ENCODE results near the gene SDR42E1. TPM values are rescaled to one million over a fixed set of nuclear protein-coding genes. Genes with fewer than 3 reads are reported as not detected.

Gene SDR42E1
- total and polyA plus RNA-seq, 2 of the 8 experiments (the other 6 are each of a cell fraction or from before 2014, with no cell fraction given) = 0.03 TPM; not detected in 1

GRCh38 chr16:82042144-82042543, 30.9 kb upstream of the SDR42E1 start:
- Histone ChIP-seq H3K18ac (ENCODE audit: extremely low read depth, low read length) (no peak overlapping the region), H2AFZ (ENCODE audit: low read length) (no peak overlapping the region), H3K9ac (replicated peaks in 1 of 4; ENCODE audit: extremely low read depth in 1 of 4, low read depth in 3 of 4, low read length in 3 of 4) (no peak overlapping the region), H4K8ac (ENCODE audit: extremely low read depth, insufficient read depth, low read length) (no peak overlapping the region), H2BK5ac (ENCODE audit: low read depth, low read length) (no peak overlapping the region), H2BK20ac (ENCODE audit: low read length) (no peak overlapping the region), H2BK120ac (replicated peaks; ENCODE audit: low read depth, low read length) (no peak overlapping the region), H3K4me2 (ENCODE audit: insufficient read depth in 1 of 2, low read depth in 2 of 2, low read length in 2 of 2) (no peak overlapping the region), H4K91ac (replicated peaks; ENCODE audit: insufficient read length, low read length) (no peak overlapping the region), H3K23ac (ENCODE audit: insufficient read length) (no peak overlapping the region), H3K79me2 (ENCODE audit: control insufficient read depth in 1 of 2, insufficient read depth in 2 of 2, low read length in 2 of 2) (no peaks in the 10 kb centered on the region), H3K36me3 (ENCODE audit: control insufficient read depth in 2 of 4, insufficient read depth in 4 of 4, low read length in 3 of 4) (no peaks in the 10 kb centered on the region), H3K27me3 (replicated peaks in 1 of 4; ENCODE audit: control insufficient read depth in 3 of 4, extremely low read depth in 1 of 4, insufficient read depth in 3 of 4, low read length in 3 of 4) (no peaks in the 10 kb centered on the region), H3K56ac (replicated peaks; ENCODE audit: insufficient read length, low read depth, low read length) (no peak overlapping the region), H2BK15ac (ENCODE audit: low read length) (no peak overlapping the region), H3K23me2 (ENCODE audit: low read depth, low read length) (no peaks in the 10 kb centered on the region; the same call in 1 of the 2 replicates), H2AK5ac (ENCODE audit: low read depth, low read length) (no peak overlapping the region), H4K20me1 (replicated peaks in 1 of 2; ENCODE audit: control insufficient read depth in 1 of 2, insufficient read depth in 2 of 2, low read length in 2 of 2) (no peaks in the 10 kb centered on the region), H3K4me1 (replicated peaks in 1 of 4; ENCODE audit: control insufficient read depth in 3 of 4, insufficient read depth in 4 of 4, low read length in 3 of 4) (no peaks in the 10 kb centered on the region), H3K9me3 (ENCODE audit: insufficient read depth in 2 of 2, low read depth in 1 of 2, low read length in 1 of 2) (no peaks in the 10 kb centered on the region), H3K14ac (ENCODE audit: insufficient read length) (no peak overlapping the region), H2BK12ac (ENCODE audit: low read depth, low read length) (no peak overlapping the region), H3K4me3 (ENCODE audit: extremely low read depth in 1 of 4, insufficient read depth in 2 of 4, low read depth in 3 of 4, low read length in 4 of 4) (no peak overlapping the region), H3K4ac (replicated peaks; ENCODE audit: insufficient read length, low read depth, low read length) (no peak overlapping the region), H3K27ac (ENCODE audit: low read depth, low read length) (no peak overlapping the region), H4K5ac (ENCODE audit: insufficient read length, low read depth, low read length) (no peak overlapping the region), H3K79me1 (ENCODE audit: low read depth, low read length) (no peaks in the 10 kb centered on the region)
- FAIRE-seq (no peak), DNase-seq (ENCODE audit: low read depth in 1 of 2, low spot score in 2 of 2) (no peak)
- WGBS, 2 experiments (ENCODE audit: extremely low coverage in 1 of 2, insufficient coverage in 1 of 2, insufficient read length in 1 of 2, insufficient replicate concordance in 2 of 2, low coverage in 1 of 2, low lambda C conversion rate in 2 of 2, missing lambda C conversion rate in 1 of 2) = 91% methylated on average over 8 of the region's 8 CpGs; no CpG with 5 or more reads in 1 of the 2 experiments
- POLR2A ChIA-PET (ENCODE audit: partially characterized antibody) = no interaction called here
- CTCF ChIA-PET (ENCODE audit: partially characterized antibody) = interaction anchor here (0.6 to 1.0 kb wide), 3 partner anchors 10 to 222 kb away, joined by 3 to 4 read pairs (median 3); no protein-coding TSS in a partner anchor
- TF ChIP-seq BRCA1 (IDR thresholded peaks at IDR 0.05; ENCODE audit: low read depth, low read length) = no peak

All from H1 (cell line).